PC-3 (cell line): ENCODE results near the gene SLC12A5. TPM values are rescaled to one million over a fixed set of nuclear protein-coding genes. Genes with fewer than 3 reads are reported as not detected.

Experiments used
- ATAC-seq: fragments of 200-7000 bp; cut with Tn5 transposase; 2 replicates; pipeline ENCODE4 v1.9.1; 2020; ENCODE audit warnings: mild to moderate bottlenecking, moderate library complexity
- BruUV-seq: library from RNA; stranded (reverse); fragments of 400-500 nt; replicated peaks from 2 replicates; lab custom pipeline; 2021; lab: Mats Ljungman, UMichigan
- CTCF ChIA-PET: fragments of 300-600 bp; sonication (Branson Sonifier 250); formaldehyde crosslinking; loops from one replicate; lab custom pipeline; 2022; ENCODE audit warnings: antibody characterized with exemption; lab: Charles Lee
- POLR2A ChIA-PET: fragments of 300-600 bp; sonication (Branson Sonifier 250); formaldehyde crosslinking; loops from one replicate; lab custom pipeline; 2022; ENCODE audit warnings: antibody characterized with exemption; ENCODE audit not compliant: unreplicated experiment; lab: Charles Lee
- DNase-seq: peaks from one replicate; pipeline ENCODE4 v3.0.0-alpha.2; 2015
- H2AFZ ChIP-seq: fragments of 300-600 bp; sonication (generic); 2 replicates; pipeline ENCODE4 v1.6.0; 2016; ENCODE audit warnings: antibody characterized with exemption, low read length
- H3F3A ChIP-seq: fragments of 300-600 bp; sonication (generic); one replicate; pipeline ENCODE4 v1.6.0; 2017; ENCODE audit warnings: antibody characterized with exemption, low read length, control low read depth, mild to moderate bottlenecking; ENCODE audit not compliant: unreplicated experiment
- H3K27ac ChIP-seq: fragments of 300-600 bp; sonication (generic); 2 replicates; pipeline ENCODE4 v1.5.1; 2016; ENCODE audit warnings: mild to moderate bottlenecking, low read length
- H3K27me3 ChIP-seq: fragments of 300-600 bp; sonication (generic); 2 replicates; pipeline ENCODE4 v1.6.1; 2016; ENCODE audit warnings: low read length, mixed read lengths
- H3K36me3 ChIP-seq: fragments of 300-600 bp; sonication (generic); 2 replicates; pipeline ENCODE4 v1.6.1; 2016; ENCODE audit warnings: low read depth, mixed run types, low read length, mixed read lengths
- H3K4me1 ChIP-seq: fragments of 300-600 bp; sonication (generic); 2 replicates; pipeline ENCODE4 v1.5.1; 2016; ENCODE audit warnings: low read length; ENCODE audit not compliant: insufficient read depth
- H3K4me2 ChIP-seq: fragments of 300-600 bp; sonication (generic); 2 replicates; pipeline ENCODE4 v1.6.0; 2016; ENCODE audit warnings: low read length
- H3K4me3 ChIP-seq: fragments of 300-600 bp; sonication (generic); 2 replicates; pipeline ENCODE4 v1.5.1; 2016; ENCODE audit warnings: mild to moderate bottlenecking, low read length, mixed read lengths
- H3K79me2 ChIP-seq: fragments of 300-600 bp; sonication (generic); 2 replicates; pipeline ENCODE4 v1.6.1; 2017; ENCODE audit warnings: low read length, mixed read lengths
- H3K9ac ChIP-seq: fragments of 300-600 bp; sonication (generic); 2 replicates; pipeline ENCODE4 v1.6.0; 2016; ENCODE audit warnings: mild to moderate bottlenecking, low read length
- H3K9me2 ChIP-seq: fragments of 300-600 bp; sonication (generic); replicated peaks from 2 replicates; pipeline ENCODE4 v1.6.1; 2016; ENCODE audit warnings: mixed run types, low read length, mixed read lengths
- H3K9me3 ChIP-seq: fragments of 300-600 bp; sonication (generic); 2 replicates; pipeline ENCODE4 v1.6.1; 2016; ENCODE audit warnings: low read length, mixed read lengths
- H4K20me1 ChIP-seq: fragments of 300-600 bp; sonication (generic); 2 replicates; pipeline ENCODE4 v1.6.1; 2016; ENCODE audit warnings: low read length, mixed read lengths
- EZH2 ChIP-seq: fragments of 300-600 bp; sonication (generic); IDR thresholded peaks from one replicate; pipeline ENCODE4 v1.6.1; 2017; ENCODE audit warnings: antibody characterized with exemption, mild to moderate bottlenecking, low read length; ENCODE audit not compliant: unreplicated experiment
- EZH2phosphoT487 ChIP-seq: fragments of 300-600 bp; sonication (generic); IDR thresholded peaks from 2 replicates; pipeline ENCODE4 v1.6.1; 2018; ENCODE audit warnings: mild to moderate bottlenecking, antibody characterized with exemption, low read length, borderline replicate concordance
- intact Hi-C: fragments of 100-400 bp; cut with micrococcal nuclease; formaldehyde crosslinking; loops from 2 replicates; pipeline ENCODE4 v1.9.0; 2023
- total RNA-seq: library from RNA; depleted of rRNA; stranded (reverse); fragments of >200 nt; gene quantifications from 2 replicates; pipeline ENCODE4 v1.2.3, GENCODE V29; 2014
- TF ChIP-seq, protein P1 (sequence below): fragments of 300-600 bp; sonication (generic); conservative IDR thresholded peaks from 2 replicates; pipeline ENCODE4 v1.5.1; 2017; ENCODE audit warnings: antibody characterized with exemption, low read depth, mild to moderate bottlenecking, low read length

SLC12A5 gene
- total RNA-seq, 1 experiment from 2014 or later: 2.4 TPM

- H3K4me1 ChIP-seq: no peaks in the 10 kb centered on the region
- POLR2A ChIA-PET: no interaction called here
- H3K4me2 ChIP-seq: no peak overlapping the region
- no peak overlapping the region for H3K4me3 ChIP-seq
- no peak overlapping the region for H2AFZ ChIP-seq
- TF ChIP-seq, protein P1, sequence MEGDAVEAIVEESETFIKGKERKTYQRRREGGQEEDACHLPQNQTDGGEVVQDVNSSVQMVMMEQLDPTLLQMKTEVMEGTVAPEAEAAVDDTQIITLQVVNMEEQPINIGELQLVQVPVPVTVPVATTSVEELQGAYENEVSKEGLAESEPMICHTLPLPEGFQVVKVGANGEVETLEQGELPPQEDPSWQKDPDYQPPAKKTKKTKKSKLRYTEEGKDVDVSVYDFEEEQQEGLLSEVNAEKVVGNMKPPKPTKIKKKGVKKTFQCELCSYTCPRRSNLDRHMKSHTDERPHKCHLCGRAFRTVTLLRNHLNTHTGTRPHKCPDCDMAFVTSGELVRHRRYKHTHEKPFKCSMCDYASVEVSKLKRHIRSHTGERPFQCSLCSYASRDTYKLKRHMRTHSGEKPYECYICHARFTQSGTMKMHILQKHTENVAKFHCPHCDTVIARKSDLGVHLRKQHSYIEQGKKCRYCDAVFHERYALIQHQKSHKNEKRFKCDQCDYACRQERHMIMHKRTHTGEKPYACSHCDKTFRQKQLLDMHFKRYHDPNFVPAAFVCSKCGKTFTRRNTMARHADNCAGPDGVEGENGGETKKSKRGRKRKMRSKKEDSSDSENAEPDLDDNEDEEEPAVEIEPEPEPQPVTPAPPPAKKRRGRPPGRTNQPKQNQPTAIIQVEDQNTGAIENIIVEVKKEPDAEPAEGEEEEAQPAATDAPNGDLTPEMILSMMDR: no peak
- no peak for TF ChIP-seq EZH2
- TF ChIP-seq EZH2phosphoT487: no peak
- no peaks in the 10 kb centered on the region for H3K9me3 ChIP-seq
- intact Hi-C loops: no loop called here
- no peak overlapping the region for H3K27ac ChIP-seq
- DNase-seq: peak; percentile 33
- BruUV-seq: no TSS peak
- peaks cover 16% of the 10 kb centered on the region; the same call in 1 of the 2 replicates for H3K27me3 ChIP-seq
- H4K20me1 ChIP-seq: no peaks in the 10 kb centered on the region
- H3K9me2 ChIP-seq: no peaks in the 10 kb centered on the region
- no peak overlapping the region for H3K9ac ChIP-seq
- peak; percentile 73 for ATAC-seq
- no peaks in the 10 kb centered on the region for H3K36me3 ChIP-seq
- H3F3A ChIP-seq: no peaks in the 10 kb centered on the region
- H3K79me2 ChIP-seq: no peaks in the 10 kb centered on the region
- CTCF ChIA-PET: no interaction called here
These were observed 22.7 kb downstream of the SLC12A5 start for GRCh38 chr20:46051556-46052308.

- no peaks in the 10 kb centered on the region for H3K9me3 ChIP-seq
- H4K20me1 ChIP-seq: no peaks in the 10 kb centered on the region
- TF ChIP-seq, protein P1: no peak
- TF ChIP-seq EZH2phosphoT487 (no peak), EZH2 (no peak)
- no peak for ATAC-seq
- H3K27me3 ChIP-seq: peaks cover 2% of the 10 kb centered on the region; the same call in 1 of the 2 replicates
- intact Hi-C loops: no loop called here
- H3K9me2 ChIP-seq: no peaks in the 10 kb centered on the region
- no peak overlapping the region for H3K4me3 ChIP-seq
- no peak overlapping the region for H2AFZ ChIP-seq
- no peak for DNase-seq
- H3K79me2 ChIP-seq: no peaks in the 10 kb centered on the region
- H3K4me1 ChIP-seq: no peaks in the 10 kb centered on the region
- no peaks in the 10 kb centered on the region for H3F3A ChIP-seq
- no peak overlapping the region for H3K4me2 ChIP-seq
- ChIA-PET POLR2A (no interaction called here), CTCF (no interaction called here)
- H3K27ac ChIP-seq: no peak overlapping the region
- no peaks in the 10 kb centered on the region for H3K36me3 ChIP-seq
- BruUV-seq: no TSS peak
- H3K9ac ChIP-seq: no peak overlapping the region
These were observed 24.4 kb downstream of the SLC12A5 start for GRCh38 chr20:46053416-46053815.

DNA sequence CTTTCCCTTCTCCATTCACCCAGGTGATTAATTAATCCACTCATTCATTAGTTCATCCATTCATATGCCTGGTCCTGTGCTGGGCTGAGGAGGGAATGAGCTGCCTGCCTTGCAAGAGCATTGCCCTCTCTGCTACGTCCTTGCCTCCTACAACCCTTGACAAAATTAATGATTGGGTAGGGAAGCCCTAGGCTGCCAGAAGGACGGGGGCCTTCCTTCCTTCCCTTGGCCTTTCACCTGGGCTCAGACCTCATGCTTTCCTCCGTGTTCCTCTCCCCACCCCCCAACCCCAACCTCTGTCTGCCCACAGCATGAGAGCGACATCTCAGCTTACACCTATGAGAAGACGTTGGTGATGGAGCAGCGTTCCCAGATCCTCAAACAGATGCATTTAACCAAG lies 25.6 kb downstream of the SLC12A5 start:
- ATAC-seq (no peak), DNase-seq (no peak)
- Histone ChIP-seq H3K27me3 (peaks cover 2% of the 10 kb centered on the region; the same call in 1 of the 2 replicates), H3F3A (no peaks in the 10 kb centered on the region), H3K4me3 (no peak overlapping the region), H3K4me1 (no peaks in the 10 kb centered on the region), H2AFZ (no peak overlapping the region), H3K4me2 (no peak overlapping the region), H4K20me1 (no peaks in the 10 kb centered on the region), H3K79me2 (no peaks in the 10 kb centered on the region), H3K27ac (no peak overlapping the region), H3K9me3 (no peaks in the 10 kb centered on the region), H3K9me2 (no peaks in the 10 kb centered on the region), H3K36me3 (no peaks in the 10 kb centered on the region), H3K9ac (no peak overlapping the region)
- CTCF ChIA-PET: no interaction called here
- TF ChIP-seq EZH2phosphoT487 (no peak), EZH2 (no peak)
- TF ChIP-seq, protein P1: no peak
- intact Hi-C loops: no loop called here
- BruUV-seq: no TSS peak
- POLR2A ChIA-PET: no interaction called here
